ENCODE data around the gene SYTL1.

Gene SYTL1

GRCh38 chr1:27316860-27317259 is 25.0 kb upstream of the SYTL1 start:
- Histone ChIP-seq H3K27ac (ENCODE audit: low read depth, low read length) (no peak overlapping the region), H3K4me1 (ENCODE audit: control insufficient read depth in 5 of 5, insufficient read depth in 5 of 5, low read length in 5 of 5) (peaks cover 0 to 5% (median 4%) of the 10 kb centered on the region in 5 donors), H3K9ac (ENCODE audit: low read length in 5 of 5) (no peak overlapping the region), H3K27me3 (ENCODE audit: control insufficient read depth in 5 of 5, insufficient read depth in 4 of 5, low read length in 5 of 5) (peaks cover 0 to 12% (median 9%) of the 10 kb centered on the region in 5 donors), H3K9me3 (ENCODE audit: control insufficient read depth in 5 of 5, low read length in 5 of 5) (no peaks in the 10 kb centered on the region), H3K36me3 (ENCODE audit: control insufficient read depth in 5 of 5, insufficient read depth in 5 of 5, low read length in 5 of 5) (no peaks in the 10 kb centered on the region), H3K4me3 (ENCODE audit: low read depth in 1 of 5, low read length in 5 of 5) (no peak overlapping the region)

- H3K9ac ChIP-seq (ENCODE audit: low read length in 5 of 5): peak overlapping the region in 1 of 5 donors; percentile 12
Observed at GRCh38 chr1:27318136-27318535, 23.7 kb upstream of the SYTL1 start.

GRCh38 chr1:27318596-27318995 is 23.2 kb upstream of the SYTL1 start:
- Histone ChIP-seq H3K9ac (ENCODE audit: low read length in 5 of 5) (no peak overlapping the region), H3K4me1 (ENCODE audit: control insufficient read depth in 5 of 5, insufficient read depth in 5 of 5, low read length in 5 of 5) (peaks cover 3 to 19% (median 16%) of the 10 kb centered on the region in 5 donors), H3K36me3 (ENCODE audit: control insufficient read depth in 5 of 5, insufficient read depth in 5 of 5, low read length in 5 of 5) (no peaks in the 10 kb centered on the region), H3K27me3 (ENCODE audit: control insufficient read depth in 5 of 5, insufficient read depth in 4 of 5, low read length in 5 of 5) (peaks cover 0 to 12% (median 9%) of the 10 kb centered on the region in 5 donors), H3K27ac (ENCODE audit: low read depth, low read length) (no peak overlapping the region), H3K9me3 (ENCODE audit: control insufficient read depth in 5 of 5, low read length in 5 of 5) (no peaks in the 10 kb centered on the region), H3K4me3 (ENCODE audit: low read depth in 1 of 5, low read length in 5 of 5) (no peak overlapping the region)

More at GRCh38 chr1:27318136-27318535, 23.7 kb upstream of the SYTL1 start:
- no peak overlapping the region for H3K27ac ChIP-seq (ENCODE audit: low read depth, low read length)
- no peak overlapping the region for H3K4me3 ChIP-seq (ENCODE audit: low read depth in 1 of 5, low read length in 5 of 5)
- peaks cover 0 to 12% (median 9%) of the 10 kb centered on the region in 5 donors for H3K27me3 ChIP-seq (ENCODE audit: control insufficient read depth in 5 of 5, insufficient read depth in 4 of 5, low read length in 5 of 5)
- H3K9me3 ChIP-seq (ENCODE audit: control insufficient read depth in 5 of 5, low read length in 5 of 5): no peaks in the 10 kb centered on the region
- H3K36me3 ChIP-seq (ENCODE audit: control insufficient read depth in 5 of 5, insufficient read depth in 5 of 5, low read length in 5 of 5): no peaks in the 10 kb centered on the region
- peaks cover 2 to 15% (median 11%) of the 10 kb centered on the region in 5 donors for H3K4me1 ChIP-seq (ENCODE audit: control insufficient read depth in 5 of 5, insufficient read depth in 5 of 5, low read length in 5 of 5)

- peak within 1 kb of the TSS; percentile 87 to 98 (median 98) for H3K4me3 ChIP-seq (ENCODE audit: low read depth in 1 of 5, low read length in 5 of 5)
- no peaks in the 10 kb centered on the region for H3K9me3 ChIP-seq (ENCODE audit: control insufficient read depth in 5 of 5, low read length in 5 of 5)
- H3K36me3 ChIP-seq (ENCODE audit: control insufficient read depth in 5 of 5, insufficient read depth in 5 of 5, low read length in 5 of 5): peaks cover 0 to 23% (median 19%) of the 10 kb centered on the region in 5 donors
- H3K27me3 ChIP-seq (ENCODE audit: control insufficient read depth in 5 of 5, insufficient read depth in 4 of 5, low read length in 5 of 5): peaks cover 0 to 12% (median 9%) of the 10 kb centered on the region in 5 donors
- peak within 1 kb of the TSS; percentile 86 for H3K27ac ChIP-seq (ENCODE audit: low read depth, low read length)
- peaks cover 5 to 29% (median 25%) of the 10 kb centered on the region in 5 donors for H3K4me1 ChIP-seq (ENCODE audit: control insufficient read depth in 5 of 5, insufficient read depth in 5 of 5, low read length in 5 of 5)
- peak within 1 kb of the TSS; percentile 93 to 98 (median 97) for H3K9ac ChIP-seq (ENCODE audit: low read length in 5 of 5)
Observed at GRCh38 chr1:27321813-27322568, 19.8 kb upstream of the SYTL1 start, which contains the start of gene TMEM222. Gene TMEM222, plus strand, starts transcription at chr1:27322163. Its CDS starts 35 bp downstream, at chr1:27322198.

GRCh38 chr1:27322569-27323240 is 19.1 kb upstream of the SYTL1 start:
- Histone ChIP-seq H3K9me3 (ENCODE audit: control insufficient read depth in 5 of 5, low read length in 5 of 5) (no peaks in the 10 kb centered on the region), H3K9ac (ENCODE audit: low read length in 5 of 5) (peak overlapping the region; percentile 93 to 98 (median 97)), H3K4me3 (ENCODE audit: low read depth in 1 of 5, low read length in 5 of 5) (peak overlapping the region; percentile 87 to 98 (median 98)), H3K27ac (ENCODE audit: low read depth, low read length) (peak overlapping the region; percentile 86), H3K36me3 (ENCODE audit: control insufficient read depth in 5 of 5, insufficient read depth in 5 of 5, low read length in 5 of 5) (peaks cover 0 to 24% (median 23%) of the 10 kb centered on the region in 5 donors), H3K4me1 (ENCODE audit: control insufficient read depth in 5 of 5, insufficient read depth in 5 of 5, low read length in 5 of 5) (peaks cover 5 to 30% (median 25%) of the 10 kb centered on the region in 5 donors), H3K27me3 (ENCODE audit: control insufficient read depth in 5 of 5, insufficient read depth in 4 of 5, low read length in 5 of 5) (peaks cover 0 to 12% (median 9%) of the 10 kb centered on the region in 5 donors)

GRCh38 chr1:27325286-27325685 is 16.5 kb upstream of the SYTL1 start:
- peaks cover 5 to 35% (median 25%) of the 10 kb centered on the region in 5 donors for H3K4me1 ChIP-seq (ENCODE audit: control insufficient read depth in 5 of 5, insufficient read depth in 5 of 5, low read length in 5 of 5)
- H3K9ac ChIP-seq (ENCODE audit: low read length in 5 of 5): no peak overlapping the region
- no peaks in the 10 kb centered on the region for H3K27me3 ChIP-seq (ENCODE audit: control insufficient read depth in 5 of 5, insufficient read depth in 4 of 5, low read length in 5 of 5)
- no peaks in the 10 kb centered on the region for H3K9me3 ChIP-seq (ENCODE audit: control insufficient read depth in 5 of 5, low read length in 5 of 5)
- no peak overlapping the region for H3K4me3 ChIP-seq (ENCODE audit: low read depth in 1 of 5, low read length in 5 of 5)
- H3K36me3 ChIP-seq (ENCODE audit: control insufficient read depth in 5 of 5, insufficient read depth in 5 of 5, low read length in 5 of 5): peaks cover 0 to 38% (median 28%) of the 10 kb centered on the region in 5 donors
- H3K27ac ChIP-seq (ENCODE audit: low read depth, low read length): no peak overlapping the region

GRCh38 chr1:27327964-27328363 is 13.9 kb upstream of the SYTL1 start:
- peaks cover 0 to 61% (median 50%) of the 10 kb centered on the region in 5 donors for H3K36me3 ChIP-seq (ENCODE audit: control insufficient read depth in 5 of 5, insufficient read depth in 5 of 5, low read length in 5 of 5)

GRCh38 chr1:27330786-27331185 is 11.0 kb upstream of the SYTL1 start:
- Histone ChIP-seq H3K27me3 (ENCODE audit: control insufficient read depth in 5 of 5, insufficient read depth in 4 of 5, low read length in 5 of 5) (no peaks in the 10 kb centered on the region), H3K9me3 (ENCODE audit: control insufficient read depth in 5 of 5, low read length in 5 of 5) (no peaks in the 10 kb centered on the region), H3K4me1 (ENCODE audit: control insufficient read depth in 5 of 5, insufficient read depth in 5 of 5, low read length in 5 of 5) (peaks cover 2 to 22% (median 5%) of the 10 kb centered on the region in 5 donors), H3K9ac (ENCODE audit: low read length in 5 of 5) (no peak overlapping the region), H3K27ac (ENCODE audit: low read depth, low read length) (no peak overlapping the region), H3K36me3 (ENCODE audit: control insufficient read depth in 5 of 5, insufficient read depth in 5 of 5, low read length in 5 of 5) (peaks cover 0 to 73% (median 63%) of the 10 kb centered on the region in 5 donors), H3K4me3 (ENCODE audit: low read depth in 1 of 5, low read length in 5 of 5) (no peak overlapping the region)

More at GRCh38 chr1:27327964-27328363, 13.9 kb upstream of the SYTL1 start:
- Histone ChIP-seq H3K27ac (ENCODE audit: low read depth, low read length) (no peak overlapping the region), H3K9me3 (ENCODE audit: control insufficient read depth in 5 of 5, low read length in 5 of 5) (no peaks in the 10 kb centered on the region), H3K9ac (ENCODE audit: low read length in 5 of 5) (peak overlapping the region in 1 of 5 donors; percentile 53), H3K4me1 (ENCODE audit: control insufficient read depth in 5 of 5, insufficient read depth in 5 of 5, low read length in 5 of 5) (peaks cover 5 to 35% (median 16%) of the 10 kb centered on the region in 5 donors), H3K4me3 (ENCODE audit: low read depth in 1 of 5, low read length in 5 of 5) (no peak overlapping the region), H3K27me3 (ENCODE audit: control insufficient read depth in 5 of 5, insufficient read depth in 4 of 5, low read length in 5 of 5) (no peaks in the 10 kb centered on the region)

GRCh38 chr1:27331426-27331825 is 10.4 kb upstream of the SYTL1 start:
- H3K36me3 ChIP-seq (ENCODE audit: control insufficient read depth in 5 of 5, insufficient read depth in 5 of 5, low read length in 5 of 5): peaks cover 0 to 75% (median 67%) of the 10 kb centered on the region in 5 donors
- no peaks in the 10 kb centered on the region for H3K9me3 ChIP-seq (ENCODE audit: control insufficient read depth in 5 of 5, low read length in 5 of 5)
- no peak overlapping the region for H3K4me3 ChIP-seq (ENCODE audit: low read depth in 1 of 5, low read length in 5 of 5)
- H3K27me3 ChIP-seq (ENCODE audit: control insufficient read depth in 5 of 5, insufficient read depth in 4 of 5, low read length in 5 of 5): no peaks in the 10 kb centered on the region
- peaks cover 2 to 19% (median 5%) of the 10 kb centered on the region in 5 donors for H3K4me1 ChIP-seq (ENCODE audit: control insufficient read depth in 5 of 5, insufficient read depth in 5 of 5, low read length in 5 of 5)
- no peak overlapping the region for H3K27ac ChIP-seq (ENCODE audit: low read depth, low read length)
- no peak overlapping the region for H3K9ac ChIP-seq (ENCODE audit: low read length in 5 of 5)

Data from subcutaneous abdominal adipose tissue (tissue), 5 donors.